GM10248 (cell line): Measurements from ENCODE around the gene HTT.

Experiments
- CTCF ChIA-PET: fragments of 300-600 bp; sonication (Branson Sonifier 250); formaldehyde crosslinking; extraction: SDS; loops from one replicate; lab custom pipeline; 2021; ENCODE audit warnings: antibody characterized with exemption; lab: Yijun Ruan, JAX
- POLR2A ChIA-PET: fragments of 350-650 bp; sonication (Branson Sonifier 250); formaldehyde crosslinking; extraction: SDS; loops from one replicate; lab custom pipeline; 2020; ENCODE audit warnings: antibody characterized with exemption; lab: Yijun Ruan, JAX
- DNase-seq: peaks from one replicate; pipeline ENCODE4 v3.0.0; 2012; ENCODE audit errors: extremely low spot score
- CTCF ChIP-seq: IDR thresholded peaks from 2 replicates; pipeline ENCODE4 v1.5.1; 2012; ENCODE audit warnings: mild to moderate bottlenecking, low read depth; ENCODE audit errors: extremely low read depth, missing control alignments, control extremely low read depth

The HTT gene

GRCh38 chr4:3074078-3074845 is at the start of gene HTT, which contains the start of gene HTT-AS:
Gene HTT (plus strand): TSS chr4:3074681. CDS start chr4:3074826, 145 bp downstream.
Gene HTT-AS (minus strand): TSS chr4:3074538.
- DNase-seq, result peak; percentile 97
- TF ChIP-seq CTCF, result no peak
- POLR2A ChIA-PET, result no interaction called here
- CTCF ChIA-PET, result interaction anchor here (1.0 to 2.6 kb wide), 3 partner anchors 16 to 21 kb away, joined by 3 to 11 read pairs (median 4); no protein-coding TSS in a partner anchor

- no peak for TF ChIP-seq CTCF
- DNase-seq, result no peak
- CTCF ChIA-PET, result no interaction called here
- POLR2A ChIA-PET, result no interaction called here
Observed at GRCh38 chr4:3025881-3026280, 48.6 kb upstream of the HTT start.

- DNase-seq, result no peak
- CTCF ChIA-PET, result no interaction called here
- POLR2A ChIA-PET, result no interaction called here
- TF ChIP-seq CTCF, result no peak
Observed at GRCh38 chr4:3026540-3026939, 47.9 kb upstream of the HTT start.

- ChIA-PET CTCF (no interaction called here), POLR2A (no interaction called here)
- no peak for DNase-seq
- no peak for TF ChIP-seq CTCF
Observed at GRCh38 chr4:3029464-3029863, 45.0 kb upstream of the HTT start.

GRCh38 chr4:3030566-3031356 is 43.7 kb upstream of the HTT start:
- DNase-seq, result no peak
- ChIA-PET POLR2A (no interaction called here), CTCF (interaction anchor here (0.9 to 2.7 kb wide), 2 partner anchors 11 to 17 kb away, joined by 3 to 9 read pairs; no protein-coding TSS in a partner anchor)
- TF ChIP-seq CTCF, result no peak

- DNase-seq, result no peak
- TF ChIP-seq CTCF, result no peak
- POLR2A ChIA-PET, result no interaction called here
- CTCF ChIA-PET, result interaction anchor here (0.9 to 2.7 kb wide), 4 partner anchors 10 to 53 kb away, joined by 3 to 12 read pairs (median 6); no protein-coding TSS in a partner anchor
Observed at GRCh38 chr4:3031357-3032082, 43.0 kb upstream of the HTT start.
